ENCODE measurements around the gene CCDC127. TPM values are rescaled to one million over a fixed set of nuclear protein-coding genes. Genes with fewer than 3 reads are reported as not detected.
A peak's percentile ranks its signal among the peaks of the same experiment; 100 is the strongest.

CCDC127 gene
- total RNA-seq, 1 donor from 2014 or later: 8.8 TPM

DNA sequence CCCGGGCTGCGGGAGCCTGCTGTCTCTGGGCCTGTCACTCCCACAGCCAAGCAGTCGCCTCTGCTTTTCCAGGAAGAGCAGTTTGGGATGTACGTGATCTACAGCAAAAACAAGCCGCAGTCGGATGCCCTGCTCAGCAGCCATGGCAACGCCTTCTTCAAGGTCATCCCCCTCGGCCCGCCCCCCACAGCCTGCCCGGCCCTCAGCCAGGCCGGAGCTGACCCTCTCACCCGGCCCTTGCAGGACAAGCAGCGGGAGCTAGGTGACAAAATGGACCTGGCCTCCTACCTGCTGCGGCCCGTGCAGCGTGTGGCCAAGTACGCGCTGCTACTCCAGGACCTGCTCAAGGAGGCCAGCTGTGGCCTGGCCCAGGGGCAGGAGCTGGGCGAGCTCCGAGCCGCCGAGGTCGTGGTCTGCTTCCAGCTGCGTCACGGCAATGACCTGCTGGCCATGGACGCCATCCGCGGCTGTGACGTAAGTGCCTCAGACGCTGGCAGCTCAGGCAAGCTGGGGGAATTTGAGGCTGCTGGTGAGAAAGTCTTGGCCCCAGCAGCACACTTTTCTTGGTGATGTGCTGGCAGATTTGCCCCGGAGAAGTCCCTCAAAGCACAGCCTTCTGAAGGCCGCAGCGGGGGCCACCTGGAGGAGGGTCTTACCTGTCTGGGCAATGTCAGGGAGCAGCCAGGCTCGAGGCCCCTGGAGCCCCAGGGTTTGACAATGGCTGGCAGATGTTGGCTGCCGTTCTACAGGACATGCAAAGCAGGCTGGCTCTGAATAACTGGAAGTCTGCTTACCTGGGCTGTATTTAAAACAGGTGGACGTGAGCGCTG, 46.8 kb downstream of the CCDC127 start:
- no peaks in the 10 kb centered on the region for H4K20me1 ChIP-seq (ENCODE audit: insufficient read depth, low read length)
- no peak overlapping the region for H3K27ac Mint-ChIP-seq (ENCODE audit: unreplicated experiment)
- H2AFZ ChIP-seq (ENCODE audit: low read depth, low read length): no peak overlapping the region
- H3K9me3 Mint-ChIP-seq (ENCODE audit: unreplicated experiment): no peaks in the 10 kb centered on the region
- H3K4me1 Mint-ChIP-seq (ENCODE audit: low read depth, unreplicated experiment): peaks cover 14% of the 10 kb centered on the region
- no peak overlapping the region for H3K9ac ChIP-seq (ENCODE audit: low read length)
- no peak overlapping the region for H3K4me3 ChIP-seq (ENCODE audit: insufficient read depth, low read depth, low read length)
- peaks cover 24% of the 10 kb centered on the region for H3K4me1 ChIP-seq (ENCODE audit: insufficient read depth, low read length)
- no peak overlapping the region for H3K4me2 ChIP-seq (ENCODE audit: low read length)
- no peaks in the 10 kb centered on the region for H3K36me3 Mint-ChIP-seq (ENCODE audit: low read depth, unreplicated experiment)
- no peaks in the 10 kb centered on the region for H3K79me2 ChIP-seq (ENCODE audit: insufficient read depth, low read length)
- TF ChIP-seq, protein P1, sequence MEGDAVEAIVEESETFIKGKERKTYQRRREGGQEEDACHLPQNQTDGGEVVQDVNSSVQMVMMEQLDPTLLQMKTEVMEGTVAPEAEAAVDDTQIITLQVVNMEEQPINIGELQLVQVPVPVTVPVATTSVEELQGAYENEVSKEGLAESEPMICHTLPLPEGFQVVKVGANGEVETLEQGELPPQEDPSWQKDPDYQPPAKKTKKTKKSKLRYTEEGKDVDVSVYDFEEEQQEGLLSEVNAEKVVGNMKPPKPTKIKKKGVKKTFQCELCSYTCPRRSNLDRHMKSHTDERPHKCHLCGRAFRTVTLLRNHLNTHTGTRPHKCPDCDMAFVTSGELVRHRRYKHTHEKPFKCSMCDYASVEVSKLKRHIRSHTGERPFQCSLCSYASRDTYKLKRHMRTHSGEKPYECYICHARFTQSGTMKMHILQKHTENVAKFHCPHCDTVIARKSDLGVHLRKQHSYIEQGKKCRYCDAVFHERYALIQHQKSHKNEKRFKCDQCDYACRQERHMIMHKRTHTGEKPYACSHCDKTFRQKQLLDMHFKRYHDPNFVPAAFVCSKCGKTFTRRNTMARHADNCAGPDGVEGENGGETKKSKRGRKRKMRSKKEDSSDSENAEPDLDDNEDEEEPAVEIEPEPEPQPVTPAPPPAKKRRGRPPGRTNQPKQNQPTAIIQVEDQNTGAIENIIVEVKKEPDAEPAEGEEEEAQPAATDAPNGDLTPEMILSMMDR (IDR thresholded peaks at IDR 0.05; ENCODE audit: insufficient read depth, low read depth, low read length): no peak
- TF ChIP-seq EZH2 (IDR thresholded peaks at IDR 0.05; ENCODE audit: insufficient read depth, low read length): no peak
- peaks cover 21% of the 10 kb centered on the region for H3K27me3 Mint-ChIP-seq (ENCODE audit: low read depth, unreplicated experiment)
- no peak overlapping the region for H3K27ac ChIP-seq (ENCODE audit: low read depth, low read length)
- no peak for FAIRE-seq
- no peak for DNase-seq (ENCODE audit: low read depth)
- no peaks in the 10 kb centered on the region for H3K36me3 ChIP-seq (ENCODE audit: insufficient read depth, low read length)
- no peaks in the 10 kb centered on the region for H3K9me3 ChIP-seq (ENCODE audit: insufficient read depth, low read depth, low read length)
- H3K4me3 Mint-ChIP-seq (ENCODE audit: unreplicated experiment): no peak overlapping the region
- H3K27me3 ChIP-seq (ENCODE audit: insufficient read depth, low read length): no peaks in the 10 kb centered on the region

DNA sequence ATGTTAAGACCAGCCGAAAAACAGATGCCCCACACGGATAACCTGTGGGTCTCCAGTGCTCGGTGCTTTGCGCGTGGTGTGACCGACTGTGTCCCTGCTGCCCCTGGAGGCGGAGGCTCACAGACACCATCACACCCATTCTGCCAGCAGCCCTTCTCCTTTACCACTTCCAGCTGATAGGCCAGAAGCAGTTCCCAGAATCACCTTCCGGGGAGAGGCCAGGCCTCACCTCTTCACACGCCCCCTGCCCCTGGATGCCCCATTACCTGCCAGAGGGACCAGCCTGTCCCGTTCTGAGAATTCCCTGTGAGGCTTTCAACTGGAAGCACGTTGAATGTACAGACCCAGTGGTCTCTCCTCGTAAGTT, 48.2 kb downstream of the CCDC127 start:
- peak overlapping the region; percentile 99 for H3K27ac ChIP-seq (ENCODE audit: low read depth, low read length)
- peak overlapping the region; percentile 84 for H3K27ac Mint-ChIP-seq (ENCODE audit: unreplicated experiment)

More for the DNA sequence above, 48.2 kb downstream of the CCDC127 start:
- H3K4me3 ChIP-seq (ENCODE audit: insufficient read depth, low read depth, low read length): no peak overlapping the region
- H3K4me2 ChIP-seq (ENCODE audit: low read length): peak overlapping the region; percentile 67
- TF ChIP-seq, protein P1 (IDR thresholded peaks at IDR 0.05; ENCODE audit: insufficient read depth, low read depth, low read length): no peak
- TF ChIP-seq EZH2 (IDR thresholded peaks at IDR 0.05; ENCODE audit: insufficient read depth, low read length): no peak
- Mint-ChIP-seq H3K36me3 (ENCODE audit: low read depth, unreplicated experiment) (no peaks in the 10 kb centered on the region), H3K4me3 (ENCODE audit: unreplicated experiment) (no peak overlapping the region), H3K4me1 (ENCODE audit: low read depth, unreplicated experiment) (peaks cover 13% of the 10 kb centered on the region), H3K9me3 (ENCODE audit: unreplicated experiment) (no peaks in the 10 kb centered on the region), H3K27me3 (ENCODE audit: low read depth, unreplicated experiment) (peaks cover 17% of the 10 kb centered on the region)
- H3K9me3 ChIP-seq (ENCODE audit: insufficient read depth, low read depth, low read length): no peaks in the 10 kb centered on the region
- no peaks in the 10 kb centered on the region for H3K27me3 ChIP-seq (ENCODE audit: insufficient read depth, low read length)
- no peaks in the 10 kb centered on the region for H4K20me1 ChIP-seq (ENCODE audit: insufficient read depth, low read length)
- no peaks in the 10 kb centered on the region for H3K79me2 ChIP-seq (ENCODE audit: insufficient read depth, low read length)
- H3K9ac ChIP-seq (ENCODE audit: low read length): peak overlapping the region; percentile 86
- H3K36me3 ChIP-seq (ENCODE audit: insufficient read depth, low read length): no peaks in the 10 kb centered on the region
- FAIRE-seq (no peak), DNase-seq (ENCODE audit: low read depth) (no peak)
- no peak overlapping the region for H2AFZ ChIP-seq (ENCODE audit: low read depth, low read length)
- H3K4me1 ChIP-seq (ENCODE audit: insufficient read depth, low read length): peaks cover 24% of the 10 kb centered on the region
